C4-2B (cell line): ENCODE results near the gene SLC13A1.
"Not testable (repeated sequence)": the region's sequence is repeated elsewhere in the genome, so short reads cannot be mapped to it uniquely, and the experiment has no call there.

Experiments used
- H3K27ac ChIP-seq: fragments of 450-650 bp; 2 replicates; pipeline ENCODE4 v1.5.1; 2017
- ZFX ChIP-seq: fragments of 450-650 bp; IDR thresholded peaks from 2 replicates; pipeline ENCODE4 v1.6.1; 2017
- TF ChIP-seq, protein P1 (sequence below): fragments of 450-650 bp; conservative IDR thresholded peaks from 2 replicates; pipeline ENCODE4 v1.5.1; 2017; ENCODE audit warnings: mild to moderate bottlenecking

The SLC13A1 gene

DNA sequence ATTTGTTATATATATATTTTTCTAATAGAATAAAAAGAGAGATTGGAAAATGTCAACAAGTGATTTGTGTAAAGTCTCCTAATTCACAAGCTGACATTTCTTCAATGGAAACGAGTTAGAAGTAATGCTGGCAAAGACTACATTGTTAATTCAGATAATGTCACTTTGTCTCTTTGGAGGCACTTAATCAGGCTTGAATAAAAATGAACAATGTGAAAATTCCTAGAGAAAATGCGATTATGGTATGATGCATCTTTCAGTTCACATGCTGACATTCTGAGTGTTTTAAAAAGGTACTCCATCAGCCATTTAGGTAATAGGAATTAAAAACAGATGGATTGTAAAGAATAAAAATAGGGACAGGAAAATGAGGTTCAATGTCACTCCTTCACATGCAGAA is 100.1 kb downstream of the SLC13A1 start:
- TF ChIP-seq ZFX: no peak
- TF ChIP-seq, protein P1, sequence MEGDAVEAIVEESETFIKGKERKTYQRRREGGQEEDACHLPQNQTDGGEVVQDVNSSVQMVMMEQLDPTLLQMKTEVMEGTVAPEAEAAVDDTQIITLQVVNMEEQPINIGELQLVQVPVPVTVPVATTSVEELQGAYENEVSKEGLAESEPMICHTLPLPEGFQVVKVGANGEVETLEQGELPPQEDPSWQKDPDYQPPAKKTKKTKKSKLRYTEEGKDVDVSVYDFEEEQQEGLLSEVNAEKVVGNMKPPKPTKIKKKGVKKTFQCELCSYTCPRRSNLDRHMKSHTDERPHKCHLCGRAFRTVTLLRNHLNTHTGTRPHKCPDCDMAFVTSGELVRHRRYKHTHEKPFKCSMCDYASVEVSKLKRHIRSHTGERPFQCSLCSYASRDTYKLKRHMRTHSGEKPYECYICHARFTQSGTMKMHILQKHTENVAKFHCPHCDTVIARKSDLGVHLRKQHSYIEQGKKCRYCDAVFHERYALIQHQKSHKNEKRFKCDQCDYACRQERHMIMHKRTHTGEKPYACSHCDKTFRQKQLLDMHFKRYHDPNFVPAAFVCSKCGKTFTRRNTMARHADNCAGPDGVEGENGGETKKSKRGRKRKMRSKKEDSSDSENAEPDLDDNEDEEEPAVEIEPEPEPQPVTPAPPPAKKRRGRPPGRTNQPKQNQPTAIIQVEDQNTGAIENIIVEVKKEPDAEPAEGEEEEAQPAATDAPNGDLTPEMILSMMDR: no peak
- H3K27ac ChIP-seq: no peak overlapping the region

DNA sequence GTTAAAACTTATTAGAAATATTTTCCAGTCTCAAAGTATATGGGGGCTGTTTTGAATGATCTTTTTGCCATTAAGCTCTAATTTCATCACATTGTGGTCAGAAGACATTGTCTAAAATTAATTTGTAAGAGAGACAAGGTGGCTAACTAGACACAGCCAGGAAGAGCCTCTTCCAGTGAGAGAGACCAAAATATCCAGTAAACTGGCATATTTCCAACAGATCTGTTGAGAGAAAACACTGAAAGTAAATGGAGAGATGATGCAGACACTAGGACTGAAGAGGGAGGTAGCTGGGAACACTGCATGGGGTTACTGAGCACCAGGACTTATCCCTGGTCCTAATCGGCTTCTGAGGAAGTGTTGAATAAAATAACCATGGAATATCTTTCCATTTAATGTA is 102.8 kb downstream of the SLC13A1 start:
- no peak overlapping the region for H3K27ac ChIP-seq
- no peak for TF ChIP-seq ZFX
- TF ChIP-seq, protein P1: no peak

DNA sequence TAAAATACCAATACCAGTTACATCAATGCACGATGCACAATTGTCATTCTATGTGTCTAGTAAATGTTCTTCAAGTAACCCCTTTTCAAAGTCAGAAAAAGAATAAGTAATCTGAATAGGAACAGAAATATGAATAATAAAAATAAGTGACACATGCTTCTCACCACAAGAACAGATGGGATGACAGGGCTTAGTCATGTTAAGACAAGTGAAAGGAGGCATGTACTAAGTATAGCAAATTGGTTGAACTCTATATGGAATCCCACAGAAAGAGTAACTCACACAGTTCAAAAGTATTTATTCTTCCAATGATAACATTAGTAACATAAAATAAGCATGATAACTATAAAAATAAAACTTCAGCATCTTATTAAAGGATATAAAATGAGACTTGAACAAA is 103.3 kb downstream of the SLC13A1 start:
- H3K27ac ChIP-seq: no peak overlapping the region
- no peak for TF ChIP-seq ZFX
- TF ChIP-seq, protein P1: no peak

DNA sequence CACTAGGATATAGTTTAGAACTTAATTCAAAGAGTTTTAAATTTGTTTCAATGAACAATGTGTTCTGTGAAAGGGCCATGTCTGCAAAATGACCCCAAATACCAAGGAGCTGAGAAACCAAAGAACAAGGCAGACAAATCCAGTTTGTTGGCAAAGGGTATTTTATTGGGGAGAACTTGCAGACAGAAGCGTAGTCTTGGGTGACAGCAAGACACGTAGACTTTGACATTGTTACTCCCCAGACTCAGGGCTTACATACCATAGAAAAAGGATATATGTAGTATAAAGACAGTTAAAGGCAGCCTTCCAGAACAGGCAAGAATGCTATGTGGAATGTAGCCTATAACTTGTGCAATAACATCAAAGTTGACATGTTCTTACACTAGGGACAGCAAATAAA is 109.3 kb downstream of the SLC13A1 start:
- TF ChIP-seq ZFX: no peak
- TF ChIP-seq, protein P1: no peak
- H3K27ac ChIP-seq: no peak overlapping the region

DNA sequence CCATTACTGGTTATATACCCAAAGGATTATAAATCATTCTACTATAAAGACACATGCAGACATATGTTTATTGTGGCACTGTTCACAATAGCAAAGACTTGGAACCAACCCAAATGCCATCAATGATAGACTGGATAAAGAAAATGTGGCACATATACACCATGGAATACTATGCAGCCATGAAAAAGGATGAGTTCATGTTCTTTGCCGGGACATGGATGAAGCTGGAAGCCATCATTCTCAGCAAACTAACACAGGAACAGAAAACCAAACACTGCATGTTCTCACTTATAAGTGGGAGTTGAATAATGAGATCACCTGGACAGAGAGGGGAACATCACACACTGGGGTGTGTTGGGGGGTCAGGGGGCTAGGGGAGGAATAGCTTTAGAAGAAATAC is 112.9 kb downstream of the SLC13A1 start:
- H3K27ac ChIP-seq: not testable (repeated sequence)

DNA sequence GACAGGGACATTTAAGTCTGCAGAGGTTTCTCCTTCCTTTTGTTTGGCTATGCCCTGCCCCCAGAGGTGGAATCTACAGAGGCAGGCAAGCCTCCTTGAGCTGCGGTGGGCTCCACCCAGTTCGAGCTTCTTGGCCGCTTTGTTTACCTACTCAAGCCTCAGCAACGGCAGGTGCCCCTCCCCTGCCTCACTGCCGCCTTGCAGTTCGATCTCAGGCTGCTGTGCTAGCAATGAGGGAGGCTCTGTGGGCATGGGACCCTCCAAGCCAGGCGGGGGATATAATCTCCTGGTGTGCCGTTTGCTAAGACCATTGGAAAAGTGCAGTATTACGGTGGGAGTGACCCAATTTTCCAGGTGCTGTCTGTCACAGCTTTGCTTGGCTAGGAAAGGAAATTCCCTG is 114.9 kb downstream of the SLC13A1 start:
- H3K27ac ChIP-seq: not testable (repeated sequence)

DNA sequence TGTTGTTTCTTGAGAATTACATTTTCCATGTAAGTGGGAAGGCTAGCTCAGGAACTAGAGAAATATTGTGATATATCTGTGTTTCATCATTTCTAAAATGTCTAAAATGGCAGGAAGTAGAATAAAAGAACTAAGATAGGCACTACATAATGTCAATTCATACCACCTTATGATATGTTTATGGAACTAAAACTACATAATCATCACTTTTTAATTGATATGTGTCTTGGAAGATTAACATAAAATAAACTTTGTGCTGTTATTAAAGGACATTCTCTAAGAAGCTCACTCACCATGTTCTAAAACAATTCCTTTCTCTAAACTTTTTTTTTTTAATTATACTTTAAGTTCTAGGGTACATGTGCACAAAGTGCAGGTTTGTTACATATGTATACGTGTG is 120.7 kb downstream of the SLC13A1 start:
- no peak for TF ChIP-seq ZFX
- TF ChIP-seq, protein P1: no peak
- no peak overlapping the region for H3K27ac ChIP-seq

DNA sequence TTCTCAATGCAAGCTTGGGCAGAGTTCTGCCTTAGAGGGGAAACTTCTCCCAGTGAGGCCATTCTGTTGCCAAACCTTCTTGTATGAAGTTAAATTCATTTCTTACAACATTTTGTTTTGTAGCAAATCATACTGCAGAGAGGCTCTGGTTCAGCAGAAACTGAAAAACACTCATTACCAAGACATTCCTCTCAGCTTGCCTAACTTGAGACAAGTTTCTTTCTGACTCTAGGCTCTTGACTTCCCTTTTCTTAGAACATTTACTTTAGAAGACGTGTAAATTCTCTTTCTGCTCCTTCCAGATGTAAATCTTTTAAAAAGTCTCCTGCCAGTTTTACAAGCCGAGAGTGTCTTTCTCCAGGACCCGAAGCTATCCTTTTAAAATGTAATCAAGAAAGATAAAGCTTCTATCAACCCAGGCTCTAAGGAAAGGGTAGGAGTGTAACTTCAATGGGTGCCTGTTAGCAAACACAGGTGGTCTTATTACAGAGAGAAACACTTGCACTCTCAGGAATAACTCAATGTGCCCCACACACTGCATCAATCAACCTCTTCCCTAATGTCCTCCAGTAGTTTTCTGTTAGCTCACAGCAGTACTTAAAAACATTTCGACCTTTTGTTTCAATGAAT is 123.8 kb downstream of the SLC13A1 start:
- H3K27ac ChIP-seq: no peak overlapping the region
- no peak for TF ChIP-seq ZFX
- TF ChIP-seq, protein P1: no peak
